Endodermal cell (in vitro differentiated cells): ENCODE data around the gene ITPK1. TPM values are rescaled to one million over a fixed set of nuclear protein-coding genes. Genes with fewer than 3 reads are reported as not detected.

ENCODE experiments used
- DNase-seq: peaks from one replicate; pipeline ENCODE4 v3.0.0-alpha.2; 2017
- H3K27ac ChIP-seq: 2 replicates; pipeline ENCODE4 v1.5.1; 2013; ENCODE audit warnings: mild to moderate bottlenecking, low read depth, low read length, moderate library complexity
- H3K27me3 ChIP-seq: 2 replicates; pipeline ENCODE4 v1.6.1; 2013; ENCODE audit warnings: mild to moderate bottlenecking, low read length, moderate library complexity; ENCODE audit not compliant: insufficient read depth, control insufficient read depth, poor library complexity, severe bottlenecking
- H3K36me3 ChIP-seq: 2 replicates; pipeline ENCODE4 v1.7.0; 2013; ENCODE audit warnings: mild to moderate bottlenecking, low read length, moderate library complexity; ENCODE audit not compliant: control insufficient read depth, insufficient read depth
- H3K4me1 ChIP-seq: one replicate; pipeline ENCODE4 v1.7.0; 2013; ENCODE audit warnings: low read length; ENCODE audit not compliant: control insufficient read depth, insufficient read depth
- H3K4me3 ChIP-seq: 2 replicates; pipeline ENCODE4 v1.5.1; 2013; ENCODE audit warnings: mild to moderate bottlenecking, low read length, moderate library complexity
- H3K9ac ChIP-seq: 2 replicates; pipeline ENCODE4 v1.6.1; 2013; ENCODE audit warnings: mild to moderate bottlenecking, low read length, moderate library complexity; ENCODE audit not compliant: poor library complexity, severe bottlenecking; ENCODE audit errors: extremely low read depth
- H3K9me3 ChIP-seq: 2 replicates; pipeline ENCODE4 v1.6.1; 2013; ENCODE audit warnings: mild to moderate bottlenecking, low read length, moderate library complexity; ENCODE audit not compliant: control insufficient read depth
- H3K27ac Mint-ChIP-seq: 2 replicates; pipeline ENCODE4 v1.8.0; 2020; ENCODE audit warnings: mixed read lengths
- H3K27me3 Mint-ChIP-seq: 2 replicates; pipeline ENCODE4 v1.8.0; 2021; ENCODE audit warnings: mild to moderate bottlenecking, mixed read lengths; ENCODE audit not compliant: insufficient read depth
- H3K36me3 Mint-ChIP-seq: 2 replicates; pipeline ENCODE4 v1.8.0; 2020; ENCODE audit warnings: low read depth, mixed read lengths
- H3K4me1 Mint-ChIP-seq: 2 replicates; pipeline ENCODE4 v1.8.0; 2020; ENCODE audit warnings: mixed read lengths
- H3K4me3 Mint-ChIP-seq: 2 replicates; pipeline ENCODE4 v1.8.0; 2020; ENCODE audit warnings: mild to moderate bottlenecking, moderate library complexity, mixed read lengths
- H3K9me3 Mint-ChIP-seq: 2 replicates; pipeline ENCODE4 v1.8.0; 2020; ENCODE audit warnings: mild to moderate bottlenecking, mixed read lengths
- CTCF ChIP-seq: fragments of 200-600 bp; sonication (generic); conservative IDR thresholded peaks from 2 replicates; pipeline ENCODE4 v1.5.0; 2021; ENCODE audit warnings: antibody characterized with exemption, mild to moderate bottlenecking
- WGBS, 2 experiments: methylation state at CpG; one replicate each; pipeline versions ENCODE4 v1.1.5 to v1.1.7; 2013; ENCODE audit warnings: missing lambda C conversion rate in 2 of 2, mixed read lengths in 1 of 2; ENCODE audit not compliant: insufficient coverage in 1 of 2, insufficient read length in 1 of 2; 5-methylcytosine and 5-hydroxymethylcytosine counted together
- total RNA-seq, 2 donors: library from RNA; stranded (reverse); fragmentation: NEBNext Ultra II Directional in 1 of 2; extraction: Animal tissue kit (Norgen Biotek cat#: 25700) in 1 of 2; gene quantifications; 2 replicates in 1 of 2; 3 replicates in 1 of 2; pipeline ENCODE4 v1.2.1, GENCODE V29; 2021

ITPK1 gene
- total RNA-seq, 2 donors from 2014 or later = 59.9 to 66.9 TPM

DNA sequence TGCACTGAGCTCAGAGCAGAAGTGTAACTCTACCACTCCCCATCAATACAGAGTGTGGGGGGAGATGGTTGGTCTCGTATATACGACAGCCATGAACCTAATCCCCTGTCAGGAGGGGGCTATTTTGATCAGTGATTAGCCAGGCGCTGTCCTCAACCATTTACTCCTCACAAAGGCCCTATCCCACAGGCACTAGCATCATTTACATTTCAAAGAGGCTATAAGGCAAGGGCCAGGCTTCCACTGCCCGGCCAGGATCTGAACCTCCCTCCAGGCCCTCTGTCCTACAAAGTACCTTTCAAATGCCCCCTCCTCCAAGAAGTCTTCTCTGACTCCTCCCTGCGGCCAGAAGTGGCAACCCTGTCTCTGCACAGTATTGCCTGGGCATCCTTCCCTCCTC, 74.7 kb downstream of the ITPK1 start:
- TF ChIP-seq CTCF = no peak
- H3K9me3 ChIP-seq = no peaks in the 10 kb centered on the region
- no peaks in the 10 kb centered on the region for H3K9me3 Mint-ChIP-seq
- peak overlapping the region; percentile 70 for H3K27ac Mint-ChIP-seq
- no peaks in the 10 kb centered on the region for H3K27me3 ChIP-seq
- peaks cover 51% of the 10 kb centered on the region for H3K4me1 Mint-ChIP-seq
- no peak overlapping the region for H3K4me3 ChIP-seq
- H3K27me3 Mint-ChIP-seq = no peaks in the 10 kb centered on the region
- no peak overlapping the region for H3K4me3 Mint-ChIP-seq
- WGBS, 2 experiments = 17 to 44% methylated on average over 1 to 4 of the region's 5 CpGs
- H3K36me3 Mint-ChIP-seq = no peaks in the 10 kb centered on the region
- no peak overlapping the region for H3K9ac ChIP-seq
- no peaks in the 10 kb centered on the region for H3K36me3 ChIP-seq
- peaks cover 30% of the 10 kb centered on the region for H3K4me1 ChIP-seq
- no peak overlapping the region for H3K27ac ChIP-seq
- peak; percentile 72 for DNase-seq

- Mint-ChIP-seq H3K27me3 (no peaks in the 10 kb centered on the region), H3K27ac (peak overlapping the region; percentile 48), H3K36me3 (no peaks in the 10 kb centered on the region), H3K4me1 (peaks cover 47% of the 10 kb centered on the region), H3K4me3 (no peak overlapping the region), H3K9me3 (no peaks in the 10 kb centered on the region)
- Histone ChIP-seq H3K4me1 (peaks cover 24% of the 10 kb centered on the region), H3K27me3 (no peaks in the 10 kb centered on the region), H3K27ac (no peak overlapping the region), H3K4me3 (no peak overlapping the region), H3K36me3 (no peaks in the 10 kb centered on the region), H3K9ac (no peak overlapping the region), H3K9me3 (no peaks in the 10 kb centered on the region)
- WGBS, 2 experiments = 50 to 69% methylated on average over 2 to 5 of the region's 5 CpGs
- no peak for DNase-seq
- no peak for TF ChIP-seq CTCF
These were observed 75.3 kb downstream of the ITPK1 start for GRCh38 chr14:93040443-93040842.

GRCh38 chr14:93039649-93040315, 75.9 kb downstream of the ITPK1 start:
- Histone ChIP-seq H3K4me1 (peaks cover 19% of the 10 kb centered on the region), H3K36me3 (no peaks in the 10 kb centered on the region), H3K4me3 (no peak overlapping the region), H3K27me3 (no peaks in the 10 kb centered on the region), H3K9ac (no peak overlapping the region), H3K27ac (no peak overlapping the region), H3K9me3 (no peaks in the 10 kb centered on the region)
- Mint-ChIP-seq H3K4me3 (no peak overlapping the region), H3K27me3 (no peaks in the 10 kb centered on the region), H3K27ac (no peak overlapping the region), H3K9me3 (no peaks in the 10 kb centered on the region), H3K36me3 (no peaks in the 10 kb centered on the region), H3K4me1 (peaks cover 41% of the 10 kb centered on the region)
- no peak for DNase-seq
- no peak for TF ChIP-seq CTCF
- 93 to 98% methylated on average over 8 to 11 of the region's 11 CpGs for whole genome bisulfite sequencing, 2 experiments
